Mucosa of stomach (tissue), 1 donor: ENCODE measurements around the gene UGT3A2.

Source experiments
- H3K27me3 ChIP-seq: one replicate; pipeline ENCODE4 v1.7.0; 2013; ENCODE audit warnings: mild to moderate bottlenecking, low read length; ENCODE audit not compliant: control insufficient read depth, insufficient read depth
- H3K36me3 ChIP-seq: one replicate; pipeline ENCODE4 v1.7.0; 2013; ENCODE audit warnings: low read length; ENCODE audit not compliant: control insufficient read depth, insufficient read depth
- H3K4me1 ChIP-seq: one replicate; pipeline ENCODE4 v1.7.0; 2013; ENCODE audit warnings: mild to moderate bottlenecking, low read length; ENCODE audit not compliant: control insufficient read depth, insufficient read depth
- H3K4me3 ChIP-seq: one replicate; pipeline ENCODE4 v1.7.0; 2013; ENCODE audit warnings: low read length
- H3K9ac ChIP-seq: one replicate; pipeline ENCODE4 v1.7.0; 2013; ENCODE audit warnings: mild to moderate bottlenecking, low read length, moderate library complexity
- H3K9me3 ChIP-seq: one replicate; pipeline ENCODE4 v1.7.0; 2013; ENCODE audit warnings: mild to moderate bottlenecking, low read length, moderate library complexity; ENCODE audit not compliant: control insufficient read depth
- donor health status: Pancreatic carcinoma.

UGT3A2 gene

DNA sequence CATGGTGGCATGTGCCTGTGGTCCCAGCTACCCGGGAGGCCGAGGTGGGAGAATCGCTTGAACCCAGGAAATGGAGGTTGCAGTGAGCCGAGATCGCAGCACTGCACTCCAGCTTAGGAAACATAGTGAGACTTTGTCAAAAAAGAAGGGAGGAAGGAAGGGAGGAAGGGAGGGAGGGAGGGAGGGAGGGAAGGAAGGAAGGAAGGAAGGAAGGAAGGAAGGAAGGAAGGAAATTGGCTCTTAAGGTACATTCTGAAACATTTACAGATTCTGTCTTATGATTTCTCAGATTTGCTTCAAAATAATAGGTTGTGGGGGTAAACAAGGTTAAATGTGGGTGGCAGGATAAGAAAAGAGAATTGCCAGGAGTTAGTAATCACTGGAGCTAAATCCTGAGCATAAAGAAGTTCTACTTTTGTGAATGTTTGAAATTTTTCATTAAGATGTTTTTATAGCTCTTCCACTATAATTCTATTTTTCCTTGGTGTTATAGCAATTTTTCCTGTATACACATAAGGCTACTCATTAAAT, 2.1 kb upstream of the UGT3A2 start:
- Histone ChIP-seq H3K4me3 (no peak overlapping the region), H3K9me3 (no peaks in the 10 kb centered on the region), H3K27me3 (peaks cover 15% of the 10 kb centered on the region), H3K9ac (no peak overlapping the region), H3K4me1 (no peaks in the 10 kb centered on the region), H3K36me3 (no peaks in the 10 kb centered on the region)

- Histone ChIP-seq H3K4me3 (no peak overlapping the region), H3K27me3 (peaks cover 15% of the 10 kb centered on the region), H3K9ac (no peak overlapping the region), H3K36me3 (no peaks in the 10 kb centered on the region), H3K4me1 (no peaks in the 10 kb centered on the region), H3K9me3 (no peaks in the 10 kb centered on the region)
Observed at GRCh38 chr5:36066001-36066539, 612 bp downstream of the UGT3A2 start.

DNA sequence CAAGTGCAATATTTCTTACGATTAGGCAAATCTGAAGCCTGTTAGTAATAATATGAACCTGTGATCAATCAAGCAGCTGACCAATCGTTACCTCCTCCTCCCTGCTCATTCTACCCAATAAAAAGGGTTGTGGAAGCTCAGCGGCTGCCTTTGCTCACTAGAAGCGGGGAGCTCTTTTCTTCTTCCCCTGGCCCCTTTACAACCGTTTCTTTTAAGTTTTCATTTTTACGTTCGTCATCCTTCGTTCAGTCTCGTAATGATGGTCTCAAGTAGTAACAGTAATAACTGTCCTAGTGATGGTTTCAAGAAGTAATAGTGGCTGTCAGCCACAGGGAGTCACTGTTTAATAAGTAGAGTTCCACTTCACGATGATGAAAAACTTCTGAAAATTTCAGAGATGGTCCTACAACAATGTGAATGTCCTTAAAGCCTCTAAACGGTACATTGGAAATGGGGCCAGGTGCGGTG, 6.2 kb downstream of the UGT3A2 start:
- Histone ChIP-seq H3K27me3 (no peaks in the 10 kb centered on the region), H3K36me3 (no peaks in the 10 kb centered on the region), H3K4me1 (no peaks in the 10 kb centered on the region), H3K9ac (no peak overlapping the region), H3K9me3 (no peaks in the 10 kb centered on the region), H3K4me3 (no peak overlapping the region)

DNA sequence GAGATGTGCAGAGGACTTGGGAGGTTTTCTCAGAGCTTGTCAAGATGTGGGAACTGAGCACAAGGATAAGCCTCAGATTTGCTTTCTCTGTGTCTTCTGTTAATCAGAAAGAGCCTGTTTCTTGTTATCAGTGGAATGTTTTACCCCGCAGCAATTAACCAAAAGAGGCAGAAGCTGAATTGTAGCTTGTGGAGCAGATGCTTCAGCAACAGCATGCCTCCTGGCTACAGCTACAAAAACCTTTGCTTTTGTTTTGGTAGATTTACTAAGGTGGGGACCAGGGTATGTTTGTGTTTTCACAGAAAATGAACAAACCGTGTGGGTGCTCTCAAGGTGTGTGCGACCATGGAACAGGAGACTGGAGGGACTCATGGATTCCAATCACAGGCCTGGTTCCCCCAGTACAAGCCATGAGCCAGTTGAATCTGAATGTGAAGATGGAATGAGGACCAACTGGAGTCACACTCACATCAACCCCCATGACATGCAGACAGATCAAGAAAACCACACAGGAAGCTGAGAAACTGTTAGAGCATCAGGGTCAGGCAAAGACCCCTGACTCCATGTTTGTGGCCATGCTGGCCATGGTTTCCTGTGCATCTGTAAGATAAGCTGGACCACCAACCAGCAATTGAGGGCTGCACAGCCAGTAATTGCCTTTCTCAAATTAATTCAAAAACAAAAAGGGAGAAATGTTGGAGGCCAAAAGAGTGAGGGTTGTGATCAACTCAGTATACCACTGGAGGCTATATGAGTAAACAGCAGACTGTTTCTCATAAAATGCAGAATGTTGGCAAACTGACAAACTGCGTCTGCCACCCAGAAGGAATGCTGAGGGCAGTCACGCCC, 6.9 kb downstream of the UGT3A2 start:
- Histone ChIP-seq H3K4me1 (no peaks in the 10 kb centered on the region), H3K27me3 (no peaks in the 10 kb centered on the region), H3K9me3 (no peaks in the 10 kb centered on the region), H3K36me3 (no peaks in the 10 kb centered on the region), H3K9ac (no peak overlapping the region), H3K4me3 (no peak overlapping the region)

DNA sequence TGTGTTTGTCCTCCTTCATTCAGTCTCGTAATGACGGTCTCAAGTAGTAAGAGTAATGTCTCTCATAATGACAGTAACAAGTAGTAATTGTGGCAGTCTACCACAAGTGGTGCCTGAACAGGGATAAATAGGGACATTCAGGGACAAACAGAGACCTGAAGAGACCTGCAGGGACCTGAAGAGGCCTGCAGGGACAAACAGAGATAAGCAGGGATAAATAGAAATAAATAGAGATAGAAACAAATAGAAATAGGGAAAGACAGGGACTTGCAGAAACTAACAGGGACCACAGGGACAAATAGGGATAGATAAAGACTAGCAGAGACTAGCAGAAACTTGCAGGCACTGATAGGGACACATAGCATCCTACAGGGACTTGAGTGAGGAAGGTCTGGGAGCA, 7.9 kb downstream of the UGT3A2 start:
- Histone ChIP-seq H3K36me3 (no peaks in the 10 kb centered on the region), H3K9ac (no peak overlapping the region), H3K4me1 (no peaks in the 10 kb centered on the region), H3K9me3 (no peaks in the 10 kb centered on the region), H3K27me3 (no peaks in the 10 kb centered on the region), H3K4me3 (no peak overlapping the region)

- H3K4me3 ChIP-seq: no peak overlapping the region
- no peaks in the 10 kb centered on the region for H3K9me3 ChIP-seq
- no peaks in the 10 kb centered on the region for H3K27me3 ChIP-seq
- H3K36me3 ChIP-seq: no peaks in the 10 kb centered on the region
- H3K4me1 ChIP-seq: no peaks in the 10 kb centered on the region
- H3K9ac ChIP-seq: no peak overlapping the region
Observed at GRCh38 chr5:36057386-36057785, 9.3 kb downstream of the UGT3A2 start.

- H3K27me3 ChIP-seq: no peaks in the 10 kb centered on the region
- no peaks in the 10 kb centered on the region for H3K4me1 ChIP-seq
- H3K9ac ChIP-seq: no peak overlapping the region
- H3K4me3 ChIP-seq: no peak overlapping the region
- H3K9me3 ChIP-seq: no peaks in the 10 kb centered on the region
- no peaks in the 10 kb centered on the region for H3K36me3 ChIP-seq
Observed at GRCh38 chr5:36056422-36056821, 10.3 kb downstream of the UGT3A2 start.

DNA sequence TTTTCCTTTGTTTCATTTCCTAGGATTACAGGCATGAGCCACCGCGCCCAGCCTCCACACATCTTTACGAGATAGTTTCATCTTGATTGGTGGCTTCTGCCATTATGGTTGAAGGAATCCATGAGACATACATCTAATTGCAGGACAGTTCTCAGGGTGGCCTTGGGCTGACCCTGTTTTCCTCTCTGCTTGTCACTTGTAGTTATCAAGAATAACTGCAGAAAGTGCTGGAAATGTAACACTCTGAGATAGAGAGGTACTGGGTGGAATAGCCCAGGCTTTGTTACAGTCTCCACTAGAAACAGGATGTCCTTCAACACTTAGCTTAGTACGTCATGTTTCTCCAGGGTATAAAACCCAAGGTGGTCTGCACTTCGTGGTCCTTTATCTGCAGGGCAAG, 10.7 kb downstream of the UGT3A2 start:
- Histone ChIP-seq H3K4me1 (no peaks in the 10 kb centered on the region), H3K4me3 (no peak overlapping the region), H3K9ac (no peak overlapping the region), H3K9me3 (no peaks in the 10 kb centered on the region), H3K27me3 (no peaks in the 10 kb centered on the region), H3K36me3 (no peaks in the 10 kb centered on the region)

DNA sequence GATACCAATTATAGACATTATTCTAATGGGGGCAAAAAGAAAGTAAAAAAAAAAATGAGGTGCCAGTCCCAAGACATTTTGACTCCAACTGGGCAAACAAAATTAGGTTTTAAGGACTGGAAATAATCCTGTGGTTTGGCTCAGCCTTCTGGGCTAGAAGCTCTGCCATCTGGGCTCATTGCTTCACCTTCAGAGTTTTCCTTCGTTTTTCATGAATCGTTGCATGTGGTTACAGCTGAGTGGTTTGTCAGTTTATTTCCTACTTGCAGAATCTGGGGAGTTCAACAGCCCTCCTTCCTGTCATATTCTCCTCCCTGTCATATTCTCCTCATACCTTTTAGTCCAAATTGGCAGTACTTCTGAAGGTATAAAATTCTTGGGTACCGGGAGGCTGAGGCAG, 12.0 kb downstream of the UGT3A2 start:
- H3K36me3 ChIP-seq: no peaks in the 10 kb centered on the region
- no peak overlapping the region for H3K4me3 ChIP-seq
- H3K9ac ChIP-seq: no peak overlapping the region
- H3K4me1 ChIP-seq: no peaks in the 10 kb centered on the region
- H3K27me3 ChIP-seq: no peaks in the 10 kb centered on the region
- no peaks in the 10 kb centered on the region for H3K9me3 ChIP-seq

DNA sequence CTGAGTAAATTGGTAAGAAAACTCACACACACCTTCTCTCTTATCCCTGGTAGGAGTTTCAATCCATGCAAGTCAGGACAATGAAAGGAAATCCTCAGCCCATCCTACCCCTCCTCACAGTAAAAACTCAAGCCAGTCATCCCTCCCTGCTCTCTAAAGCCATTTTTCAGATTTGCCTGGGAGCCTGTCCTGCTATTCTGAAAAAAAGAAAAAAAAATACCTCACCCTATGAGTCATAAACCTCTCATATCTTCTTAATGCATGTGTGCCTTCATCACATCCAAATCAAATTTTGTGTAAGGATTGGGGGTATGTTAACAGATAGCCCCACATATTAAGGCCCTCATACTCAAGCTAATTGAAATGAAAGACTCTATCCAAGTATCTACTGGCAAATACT, 14.1 kb downstream of the UGT3A2 start:
- Histone ChIP-seq H3K36me3 (no peaks in the 10 kb centered on the region), H3K27me3 (no peaks in the 10 kb centered on the region), H3K9ac (no peak overlapping the region), H3K4me1 (no peaks in the 10 kb centered on the region), H3K4me3 (no peak overlapping the region), H3K9me3 (no peaks in the 10 kb centered on the region)

DNA sequence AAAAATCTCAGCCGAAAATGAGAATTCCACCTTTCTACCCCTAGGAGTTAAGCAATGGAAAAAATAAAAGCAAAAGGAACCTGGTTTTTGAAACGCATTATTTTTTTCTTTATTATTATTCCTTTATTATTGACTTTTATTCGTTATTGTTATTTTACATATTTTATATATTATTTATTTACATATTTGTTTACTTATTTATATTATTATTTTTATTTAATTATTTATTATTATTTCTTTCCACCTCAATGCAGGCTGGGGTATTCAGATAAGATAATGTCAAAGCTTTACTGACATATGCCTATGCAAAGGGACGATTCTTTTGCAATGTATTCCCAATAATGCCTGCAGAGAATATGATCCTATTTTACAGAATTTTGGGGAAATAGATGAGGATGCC, 16.7 kb downstream of the UGT3A2 start:
- Histone ChIP-seq H3K4me3 (no peak overlapping the region), H3K4me1 (no peaks in the 10 kb centered on the region), H3K36me3 (no peaks in the 10 kb centered on the region), H3K9ac (no peak overlapping the region), H3K9me3 (no peaks in the 10 kb centered on the region), H3K27me3 (no peaks in the 10 kb centered on the region)

DNA sequence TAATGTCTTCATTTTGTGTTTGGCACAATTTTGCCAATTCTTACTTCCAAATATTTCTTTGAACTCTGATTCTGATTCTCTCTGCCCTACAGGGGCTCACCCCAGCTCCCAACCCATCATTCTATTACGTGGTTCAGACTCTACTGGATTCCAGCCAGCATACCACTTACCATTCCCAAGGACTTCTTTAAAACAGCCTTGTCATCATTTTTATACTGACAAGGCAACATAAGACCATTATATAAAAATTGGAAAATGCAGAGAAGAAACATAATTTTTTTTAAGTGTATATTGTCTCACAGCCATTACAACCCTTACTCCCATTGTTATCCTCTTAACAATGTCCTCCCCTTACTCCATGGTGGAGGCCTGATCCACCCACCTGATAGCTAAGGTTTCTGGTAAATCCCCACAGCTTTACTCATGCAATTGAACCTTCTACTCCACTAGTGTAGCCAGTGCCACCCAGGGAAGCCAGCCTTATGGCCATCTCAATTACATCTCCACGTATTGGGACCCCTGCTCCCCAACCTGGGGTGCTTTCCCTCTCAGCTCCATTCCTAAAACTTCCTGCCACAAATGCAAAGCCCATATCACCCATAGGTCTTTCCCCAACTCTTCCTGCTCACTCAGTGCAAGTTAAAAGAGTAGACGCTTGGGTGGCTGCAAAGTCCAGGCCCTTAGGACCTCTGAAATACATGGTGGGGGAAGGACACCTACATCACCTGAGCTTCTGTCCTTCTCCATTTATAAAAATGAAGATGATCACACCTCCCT, 19.1 kb downstream of the UGT3A2 start:
- no peaks in the 10 kb centered on the region for H3K4me1 ChIP-seq
- no peaks in the 10 kb centered on the region for H3K27me3 ChIP-seq
- no peaks in the 10 kb centered on the region for H3K9me3 ChIP-seq
- H3K36me3 ChIP-seq: no peaks in the 10 kb centered on the region
- H3K4me3 ChIP-seq: no peak overlapping the region
- H3K9ac ChIP-seq: no peak overlapping the region
